Coronary artery (tissue), 2 donors: ENCODE results near the gene FGF19.

Experiments used
- DNase-seq: peaks from one replicate; pipeline ENCODE4 v3.0.0-alpha.2; 2017; ENCODE audit warnings: low spot score
- H3K27ac ChIP-seq, 2 donors: fragments of 200-600 bp; sonication (generic); one replicate each; pipeline ENCODE4 v1.5.1; 2016 to 2019
- H3K4me3 ChIP-seq: fragments of 200-600 bp; sonication (generic); 2 replicates; pipeline ENCODE4 v1.5.1; 2016; ENCODE audit warnings: mild to moderate bottlenecking, moderate library complexity
- CTCF ChIP-seq: fragments of 200-600 bp; sonication (generic); IDR thresholded peaks from one replicate; pipeline ENCODE4 v1.5.1; 2019; ENCODE audit warnings: antibody characterized with exemption

FGF19 gene

GRCh38 chr11:69658626-69659450 is 45.0 kb downstream of the FGF19 start:
- no peak for TF ChIP-seq CTCF
- DNase-seq = no peak
- Histone ChIP-seq H3K27ac (no peak overlapping the region), H3K4me3 (no peak overlapping the region)

- DNase-seq = no peak
- Histone ChIP-seq H3K27ac (no peak overlapping the region), H3K4me3 (no peak overlapping the region)
- no peak for TF ChIP-seq CTCF
These were observed 45.8 kb downstream of the FGF19 start for GRCh38 chr11:69657911-69658625.

GRCh38 chr11:69657456-69657910 is 46.3 kb downstream of the FGF19 start:
- Histone ChIP-seq H3K4me3 (no peak overlapping the region), H3K27ac (no peak overlapping the region)
- DNase-seq = no peak
- no peak for TF ChIP-seq CTCF

- TF ChIP-seq CTCF = no peak
- Histone ChIP-seq H3K4me3 (no peak overlapping the region), H3K27ac (no peak overlapping the region)
- no peak for DNase-seq
These were observed 47.0 kb downstream of the FGF19 start for GRCh38 chr11:69656536-69657455.

GRCh38 chr11:69655479-69656428 is 48.1 kb downstream of the FGF19 start:
- TF ChIP-seq CTCF = no peak

More at GRCh38 chr11:69655479-69656428, 48.1 kb downstream of the FGF19 start:
- Histone ChIP-seq H3K27ac (no peak overlapping the region), H3K4me3 (no peak overlapping the region)
- DNase-seq = no peak
